ENCODE measurements around the gene GRIK1.
"Not testable (repeated sequence)": the region's sequence is repeated elsewhere in the genome, so short reads cannot be mapped to it uniquely, and the experiment has no call there.

Gene GRIK1

DNA sequence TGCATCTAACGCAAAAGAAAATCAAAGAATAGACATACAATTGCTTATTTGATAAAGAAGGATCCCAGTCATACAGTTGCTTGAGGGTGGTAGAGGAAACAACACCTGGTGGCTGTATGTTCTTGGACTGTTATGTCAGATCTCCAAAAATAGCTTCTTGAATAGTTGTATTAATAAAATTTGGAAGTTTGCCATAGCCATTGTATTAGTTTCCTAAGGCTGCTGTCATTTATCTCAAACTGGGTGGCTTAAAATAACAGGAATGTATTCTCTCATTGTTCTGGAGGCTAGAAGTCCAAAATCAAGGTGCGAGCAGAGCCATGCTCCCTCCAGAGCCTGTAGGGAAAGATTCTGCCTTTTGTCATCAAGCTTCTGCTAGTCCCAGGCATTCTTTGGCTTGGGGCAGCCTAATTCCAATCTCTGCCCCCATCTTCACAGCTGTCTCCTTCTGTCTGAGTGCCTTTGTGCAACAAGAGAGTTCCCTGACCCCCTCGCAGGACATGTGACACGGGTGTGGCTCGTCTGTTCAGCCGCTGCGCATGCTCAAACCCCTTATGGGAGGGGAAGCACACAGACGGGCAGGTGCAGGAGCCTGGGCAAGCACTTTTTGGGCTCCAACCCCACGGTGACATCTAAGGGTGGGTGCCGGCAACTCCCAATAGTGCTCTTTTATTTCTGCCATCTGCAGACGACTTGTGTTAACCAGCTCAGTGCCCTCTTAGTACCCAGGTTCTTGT, 21.7 kb upstream of the GRIK1 start:
- Histone ChIP-seq H3K4me3 (replicated peaks; ENCODE audit: low read depth, low read length) (no peak overlapping the region), H3K27me3 (replicated peaks; ENCODE audit: control insufficient read depth, insufficient read depth, low read length) (no peaks in the 10 kb centered on the region), H3K36me3 (ENCODE audit: control insufficient read depth, insufficient read depth, low read length) (no peaks in the 10 kb centered on the region)
- TF ChIP-seq, protein P1, sequence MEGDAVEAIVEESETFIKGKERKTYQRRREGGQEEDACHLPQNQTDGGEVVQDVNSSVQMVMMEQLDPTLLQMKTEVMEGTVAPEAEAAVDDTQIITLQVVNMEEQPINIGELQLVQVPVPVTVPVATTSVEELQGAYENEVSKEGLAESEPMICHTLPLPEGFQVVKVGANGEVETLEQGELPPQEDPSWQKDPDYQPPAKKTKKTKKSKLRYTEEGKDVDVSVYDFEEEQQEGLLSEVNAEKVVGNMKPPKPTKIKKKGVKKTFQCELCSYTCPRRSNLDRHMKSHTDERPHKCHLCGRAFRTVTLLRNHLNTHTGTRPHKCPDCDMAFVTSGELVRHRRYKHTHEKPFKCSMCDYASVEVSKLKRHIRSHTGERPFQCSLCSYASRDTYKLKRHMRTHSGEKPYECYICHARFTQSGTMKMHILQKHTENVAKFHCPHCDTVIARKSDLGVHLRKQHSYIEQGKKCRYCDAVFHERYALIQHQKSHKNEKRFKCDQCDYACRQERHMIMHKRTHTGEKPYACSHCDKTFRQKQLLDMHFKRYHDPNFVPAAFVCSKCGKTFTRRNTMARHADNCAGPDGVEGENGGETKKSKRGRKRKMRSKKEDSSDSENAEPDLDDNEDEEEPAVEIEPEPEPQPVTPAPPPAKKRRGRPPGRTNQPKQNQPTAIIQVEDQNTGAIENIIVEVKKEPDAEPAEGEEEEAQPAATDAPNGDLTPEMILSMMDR (IDR thresholded peaks at IDR 0.05; ENCODE audit: insufficient read depth, low read length, poor library complexity, severe bottlenecking): no peak
- no peak for DNase-seq (ENCODE audit: extremely low read depth, insufficient read length)

DNA sequence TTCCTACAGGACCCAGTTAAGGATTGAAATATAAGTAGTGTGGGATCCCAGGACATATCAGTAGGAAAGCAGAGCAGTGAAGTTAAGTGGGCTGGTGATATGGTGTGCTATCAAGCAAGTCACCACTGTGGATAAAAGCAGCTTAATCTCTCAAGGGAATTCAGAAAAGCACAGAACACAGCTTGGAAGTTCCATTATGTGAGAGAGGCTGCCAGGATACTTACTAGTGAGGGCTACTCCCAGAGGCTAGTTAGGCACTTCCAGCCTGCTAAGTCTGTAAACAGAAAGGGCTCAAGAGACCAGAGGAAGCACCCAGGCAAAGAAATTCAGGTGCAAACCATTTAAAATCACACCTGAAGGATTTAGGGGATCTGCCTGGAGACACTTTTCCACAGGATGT, 18.8 kb upstream of the GRIK1 start:
- no peaks in the 10 kb centered on the region for H3K36me3 ChIP-seq (ENCODE audit: control insufficient read depth, insufficient read depth, low read length)
- TF ChIP-seq, protein P1 (IDR thresholded peaks at IDR 0.05; ENCODE audit: insufficient read depth, low read length, poor library complexity, severe bottlenecking): no peak
- no peaks in the 10 kb centered on the region for H3K27me3 ChIP-seq (replicated peaks; ENCODE audit: control insufficient read depth, insufficient read depth, low read length)
- no peak overlapping the region for H3K4me3 ChIP-seq (replicated peaks; ENCODE audit: low read depth, low read length)
- DNase-seq (ENCODE audit: extremely low read depth, insufficient read length): no peak

DNA sequence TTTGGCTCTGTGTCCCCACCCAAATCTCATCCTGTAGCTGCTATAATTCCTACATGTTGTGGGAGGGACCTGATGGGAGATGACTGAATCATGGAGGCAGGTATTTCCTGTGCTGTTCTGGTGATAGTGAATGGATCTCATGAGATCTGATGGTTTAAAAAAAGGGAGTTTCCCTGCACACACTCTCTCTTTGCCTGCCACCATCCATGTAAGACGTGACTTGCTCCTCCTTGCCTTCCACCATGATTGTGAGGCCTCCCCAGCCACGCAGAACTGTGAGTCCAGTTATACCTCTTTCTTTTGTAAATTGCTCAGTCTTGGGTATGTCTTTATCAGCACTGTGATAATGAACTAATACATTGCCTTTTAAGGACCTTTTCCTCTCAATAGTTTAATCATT, 18.2 kb upstream of the GRIK1 start:
- H3K36me3 ChIP-seq (ENCODE audit: control insufficient read depth, insufficient read depth, low read length); H3K4me3 ChIP-seq (replicated peaks; ENCODE audit: low read depth, low read length); H3K27me3 ChIP-seq (replicated peaks; ENCODE audit: control insufficient read depth, insufficient read depth, low read length); DNase-seq (ENCODE audit: extremely low read depth, insufficient read length): not testable (repeated sequence)

DNA sequence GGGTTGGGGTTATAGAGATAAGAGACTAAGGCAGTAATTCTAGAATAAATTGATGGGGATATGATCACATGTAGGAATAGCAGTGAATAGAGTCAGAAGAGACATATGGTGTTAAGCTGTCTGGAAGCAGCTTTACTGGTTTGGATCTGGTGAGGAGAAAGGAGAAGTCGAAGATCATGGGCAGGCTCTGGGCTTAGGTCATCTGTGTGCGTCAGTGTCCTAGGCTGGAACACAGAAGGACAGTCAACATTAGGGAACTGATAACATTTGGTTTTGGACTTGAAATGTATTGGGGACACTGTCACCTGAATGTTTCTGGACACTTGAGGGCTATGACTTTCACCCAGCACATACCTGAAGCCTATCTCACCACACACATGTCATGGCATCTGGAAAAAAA, 13.9 kb upstream of the GRIK1 start:
- no peak overlapping the region for H3K4me3 ChIP-seq (replicated peaks; ENCODE audit: low read depth, low read length)
- TF ChIP-seq, protein P1 (IDR thresholded peaks at IDR 0.05; ENCODE audit: insufficient read depth, low read length, poor library complexity, severe bottlenecking): no peak
- no peaks in the 10 kb centered on the region for H3K36me3 ChIP-seq (ENCODE audit: control insufficient read depth, insufficient read depth, low read length)
- DNase-seq (ENCODE audit: extremely low read depth, insufficient read length): no peak
- no peaks in the 10 kb centered on the region for H3K27me3 ChIP-seq (replicated peaks; ENCODE audit: control insufficient read depth, insufficient read depth, low read length)

DNA sequence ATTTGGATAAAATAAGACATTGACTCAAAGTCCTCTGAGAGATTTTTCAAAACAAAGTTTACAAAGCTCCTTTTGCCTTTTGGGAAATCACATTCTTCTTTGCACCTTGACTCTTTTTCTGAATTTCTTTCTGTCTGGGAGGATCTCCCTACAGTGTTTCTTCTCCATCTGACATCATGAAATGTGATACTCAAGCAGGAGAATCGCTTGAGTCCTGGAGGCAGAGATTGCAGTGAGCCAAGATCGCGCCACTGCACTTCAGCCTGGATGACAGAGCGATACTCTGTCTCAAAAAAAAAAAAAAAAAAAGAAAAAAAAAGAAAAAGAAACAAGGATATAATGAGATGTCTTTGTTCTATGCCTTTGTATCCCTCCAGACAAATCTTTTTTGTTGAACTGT, 13.3 kb upstream of the GRIK1 start:
- TF ChIP-seq, protein P1 (IDR thresholded peaks at IDR 0.05; ENCODE audit: insufficient read depth, low read length, poor library complexity, severe bottlenecking): no peak
- Histone ChIP-seq H3K36me3 (ENCODE audit: control insufficient read depth, insufficient read depth, low read length) (no peaks in the 10 kb centered on the region), H3K4me3 (replicated peaks; ENCODE audit: low read depth, low read length) (no peak overlapping the region), H3K27me3 (replicated peaks; ENCODE audit: control insufficient read depth, insufficient read depth, low read length) (no peaks in the 10 kb centered on the region)
- no peak for DNase-seq (ENCODE audit: extremely low read depth, insufficient read length)

DNA sequence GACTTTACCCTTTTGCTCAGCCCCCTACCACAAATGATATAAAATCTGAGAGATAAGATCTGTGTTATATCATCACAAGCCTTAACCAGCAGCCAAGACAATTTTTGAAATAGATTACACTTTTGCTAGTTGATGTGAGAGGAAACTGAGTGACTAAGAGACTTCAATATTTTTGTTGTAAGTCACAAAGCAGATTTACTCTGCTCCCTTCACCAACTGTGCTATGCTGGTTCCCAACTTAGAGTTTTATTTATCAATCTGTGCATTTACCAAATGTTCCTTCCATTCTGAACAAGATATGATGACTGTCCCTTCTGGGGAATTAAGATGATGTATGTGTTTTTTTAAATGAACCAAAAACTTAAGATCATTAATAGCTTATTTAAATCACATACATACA, 12.1 kb upstream of the GRIK1 start:
- H3K27me3 ChIP-seq (replicated peaks; ENCODE audit: control insufficient read depth, insufficient read depth, low read length): no peaks in the 10 kb centered on the region
- no peak for DNase-seq (ENCODE audit: extremely low read depth, insufficient read length)
- H3K4me3 ChIP-seq (replicated peaks; ENCODE audit: low read depth, low read length): no peak overlapping the region
- no peaks in the 10 kb centered on the region for H3K36me3 ChIP-seq (ENCODE audit: control insufficient read depth, insufficient read depth, low read length)
- TF ChIP-seq, protein P1 (IDR thresholded peaks at IDR 0.05; ENCODE audit: insufficient read depth, low read length, poor library complexity, severe bottlenecking): no peak
